GM18951 (cell line): ENCODE measurements around the gene DNMT1.
"Not testable (repeated sequence)": the region's sequence is repeated elsewhere in the genome, so short reads cannot be mapped to it uniquely, and the experiment has no call there.

Experiments used
- POLR2A ChIP-seq: IDR thresholded peaks from 4 replicates; pipeline ENCODE4 v1.6.1; 2011; ENCODE audit warnings: mild to moderate bottlenecking; ENCODE audit not compliant: insufficient read length, insufficient read depth; ENCODE audit errors: extremely low read depth
- in situ Hi-C: fragments of 300-500 bp; cut with MboI; formaldehyde crosslinking; loops from one replicate; pipeline ENCODE4 v1.12.0; 2022; ENCODE audit warnings: low sequenced_read_pairs, mixed read lengths, inconsistent platforms; ENCODE audit not compliant: unreplicated experiment

Gene DNMT1

GRCh38 chr19:10194500-10195198 lies at the start of gene DNMT1:
Gene DNMT1 (minus strand): TSS chr19:10194953. CDS start chr19:10194899, 54 bp downstream.
- in situ Hi-C loops: no loop called here

GRCh38 chr19:10243606-10244005 lies 48.9 kb upstream of the DNMT1 start:
- no peak for TF ChIP-seq POLR2A
- in situ Hi-C loops: loop anchor here (10.0 kb wide), 1 partner anchor 59 kb away; no protein-coding TSS in a partner anchor

More at GRCh38 chr19:10194500-10195198, at the start of gene DNMT1:
- peak; percentile 99 for TF ChIP-seq POLR2A

- in situ Hi-C loops: loop anchor here (10.0 kb wide), 1 partner anchor 57 kb away; no protein-coding TSS in a partner anchor
Observed at GRCh38 chr19:10241826-10242449, 47.2 kb upstream of the DNMT1 start.

- no peak for TF ChIP-seq POLR2A
- in situ Hi-C loops: no loop called here
Observed at GRCh38 chr19:10238172-10238783, 43.5 kb upstream of the DNMT1 start.

GRCh38 chr19:10237702-10238101 lies 42.9 kb upstream of the DNMT1 start:
- TF ChIP-seq POLR2A: no peak
- in situ Hi-C loops: no loop called here

- in situ Hi-C loops: not testable (repeated sequence)
Observed at GRCh38 chr19:10235409-10235808, 40.7 kb upstream of the DNMT1 start.

- no peak for TF ChIP-seq POLR2A
- in situ Hi-C loops: no loop called here
Observed at GRCh38 chr19:10235003-10235402, 40.2 kb upstream of the DNMT1 start.

- TF ChIP-seq POLR2A: no peak
- in situ Hi-C loops: no loop called here
Observed at GRCh38 chr19:10233946-10234345, 39.2 kb upstream of the DNMT1 start.

GRCh38 chr19:10231612-10232228 lies 37.0 kb upstream of the DNMT1 start:
- in situ Hi-C loops: no loop called here
- TF ChIP-seq POLR2A: no peak

GRCh38 chr19:10230861-10231611 lies 36.3 kb upstream of the DNMT1 start, which contains the start of gene S1PR2:
Gene S1PR2 (minus strand): TSS chr19:10231331. CDS start chr19:10224905, 6,426 bp downstream.
- in situ Hi-C loops: no loop called here
- peak; percentile 73 for TF ChIP-seq POLR2A

GRCh38 chr19:10230173-10230860 lies 35.6 kb upstream of the DNMT1 start:
- in situ Hi-C loops: no loop called here
- TF ChIP-seq POLR2A: no peak

- TF ChIP-seq POLR2A: no peak
- in situ Hi-C loops: no loop called here
Observed at GRCh38 chr19:10228920-10229319, 34.2 kb upstream of the DNMT1 start.
